NCI-H82 treated with DMSO at 0.1 percent for 48 hours (cell line): ENCODE data around the gene C1QTNF5.

Source experiments
- DNase-seq: peaks from one replicate; lab custom pipeline; 2025; ENCODE audit not compliant: unreplicated experiment; lab: John Stamatoyannopoulos, UW

C1QTNF5 gene

GRCh38 chr11:119373059-119373920 lies 32.6 kb upstream of the C1QTNF5 start:
- DNase-seq: no peak

- DNase-seq: no peak
Measured at GRCh38 chr11:119372260-119373058, 31.8 kb upstream of the C1QTNF5 start.

GRCh38 chr11:119371778-119372182 lies 31.1 kb upstream of the C1QTNF5 start:
- peak; percentile 26 for DNase-seq

- no peak for DNase-seq
Measured at GRCh38 chr11:119371067-119371601, 30.5 kb upstream of the C1QTNF5 start.

- DNase-seq: peak; percentile 23
Measured at GRCh38 chr11:119370486-119371046, 29.9 kb upstream of the C1QTNF5 start.

GRCh38 chr11:119369132-119369925 lies 28.6 kb upstream of the C1QTNF5 start:
- DNase-seq: peak; percentile 52

- peak; percentile 85 for DNase-seq
Measured at GRCh38 chr11:119368121-119369034, 27.7 kb upstream of the C1QTNF5 start.

GRCh38 chr11:119367661-119368120 lies 27.0 kb upstream of the C1QTNF5 start:
- no peak for DNase-seq

GRCh38 chr11:119366690-119367620 lies 26.3 kb upstream of the C1QTNF5 start:
- DNase-seq: no peak

- no peak for DNase-seq
Measured at GRCh38 chr11:119365071-119365591, 24.4 kb upstream of the C1QTNF5 start.

- peak; percentile 31 for DNase-seq
Measured at GRCh38 chr11:119363851-119364590, 23.3 kb upstream of the C1QTNF5 start.

GRCh38 chr11:119363081-119363850 lies 22.6 kb upstream of the C1QTNF5 start:
- no peak for DNase-seq

GRCh38 chr11:119362741-119363080 lies 22.0 kb upstream of the C1QTNF5 start:
- DNase-seq: peak; percentile 7

GRCh38 chr11:119361941-119362725 lies 21.4 kb upstream of the C1QTNF5 start:
- no peak for DNase-seq

GRCh38 chr11:119361056-119361787 lies 20.5 kb upstream of the C1QTNF5 start:
- peak; percentile 94 for DNase-seq
